Activated naive CD8-positive, alpha-beta T cell (primary cell): ENCODE measurements around the gene TSPO2.
"Not testable (repeated sequence)": the region's sequence is repeated elsewhere in the genome, so short reads cannot be mapped to it uniquely, and the experiment has no call there.

ENCODE experiments used
- H3K27ac Mint-ChIP-seq: one replicate; pipeline ENCODE4 v1.8.0; 2021; ENCODE audit warnings: mixed read lengths
- H3K27me3 Mint-ChIP-seq: one replicate; pipeline ENCODE4 v1.8.0; 2021; ENCODE audit warnings: mixed read lengths
- H3K36me3 Mint-ChIP-seq: one replicate; pipeline ENCODE4 v1.8.0; 2021; ENCODE audit warnings: mixed read lengths
- H3K4me1 Mint-ChIP-seq: one replicate; pipeline ENCODE4 v1.8.0; 2021; ENCODE audit warnings: low read depth, mixed read lengths
- H3K4me3 Mint-ChIP-seq: one replicate; pipeline ENCODE4 v1.8.0; 2021; ENCODE audit warnings: mild to moderate bottlenecking, mixed read lengths
- H3K9me3 Mint-ChIP-seq: one replicate; pipeline ENCODE4 v1.8.0; 2021; ENCODE audit warnings: low read depth, mixed read lengths

TSPO2 gene

GRCh38 chr6:41042226-41043055 lies at the start of gene TSPO2:
Gene TSPO2, plus strand, starts transcription at chr6:41042467. Its CDS starts 519 bp downstream, at chr6:41042986.
- Mint-ChIP-seq H3K27me3 (no peaks in the 10 kb centered on the region), H3K9me3 (no peaks in the 10 kb centered on the region), H3K36me3 (peaks cover 2% of the 10 kb centered on the region), H3K27ac (no peak within 1 kb of the TSS), H3K4me1 (no peaks in the 10 kb centered on the region), H3K4me3 (no peak within 1 kb of the TSS)

- Mint-ChIP-seq H3K36me3 (no peaks in the 10 kb centered on the region), H3K9me3 (no peaks in the 10 kb centered on the region), H3K27me3 (peaks cover 10% of the 10 kb centered on the region), H3K4me1 (no peaks in the 10 kb centered on the region), H3K4me3 (no peak overlapping the region), H3K27ac (no peak overlapping the region)
Observed at GRCh38 chr6:40992746-40993145, 49.5 kb upstream of the TSPO2 start.

GRCh38 chr6:40996591-40997233 lies 45.6 kb upstream of the TSPO2 start:
- no peak overlapping the region for H3K27ac Mint-ChIP-seq
- no peak overlapping the region for H3K4me3 Mint-ChIP-seq
- no peaks in the 10 kb centered on the region for H3K36me3 Mint-ChIP-seq
- peaks cover 7% of the 10 kb centered on the region for H3K27me3 Mint-ChIP-seq
- no peaks in the 10 kb centered on the region for H3K4me1 Mint-ChIP-seq
- H3K9me3 Mint-ChIP-seq: no peaks in the 10 kb centered on the region

- Mint-ChIP-seq H3K9me3 (no peaks in the 10 kb centered on the region), H3K4me1 (no peaks in the 10 kb centered on the region), H3K27ac (no peak overlapping the region), H3K4me3 (no peak overlapping the region), H3K27me3 (peaks cover 10% of the 10 kb centered on the region), H3K36me3 (no peaks in the 10 kb centered on the region)
Observed at GRCh38 chr6:40997234-40997957, 44.9 kb upstream of the TSPO2 start.

- Mint-ChIP-seq H3K27me3 (peaks cover 12% of the 10 kb centered on the region), H3K27ac (no peak overlapping the region), H3K9me3 (no peaks in the 10 kb centered on the region), H3K4me3 (no peak overlapping the region), H3K36me3 (no peaks in the 10 kb centered on the region), H3K4me1 (no peaks in the 10 kb centered on the region)
Observed at GRCh38 chr6:40998661-40999060, 43.6 kb upstream of the TSPO2 start.

- H3K27ac Mint-ChIP-seq: no peak overlapping the region
- peaks cover 12% of the 10 kb centered on the region for H3K27me3 Mint-ChIP-seq
- H3K36me3 Mint-ChIP-seq: no peaks in the 10 kb centered on the region
- no peak overlapping the region for H3K4me3 Mint-ChIP-seq
- H3K4me1 Mint-ChIP-seq: no peaks in the 10 kb centered on the region
- H3K9me3 Mint-ChIP-seq: no peaks in the 10 kb centered on the region
Observed at GRCh38 chr6:40999569-40999968, 42.7 kb upstream of the TSPO2 start.

GRCh38 chr6:41000248-41000647 lies 42.0 kb upstream of the TSPO2 start:
- Mint-ChIP-seq H3K4me1 (no peaks in the 10 kb centered on the region), H3K36me3 (no peaks in the 10 kb centered on the region), H3K27ac (no peak overlapping the region), H3K9me3 (no peaks in the 10 kb centered on the region), H3K27me3 (peaks cover 16% of the 10 kb centered on the region), H3K4me3 (no peak overlapping the region)

GRCh38 chr6:41002168-41002567 lies 40.1 kb upstream of the TSPO2 start:
- Mint-ChIP-seq H3K9me3 (no peaks in the 10 kb centered on the region), H3K36me3 (no peaks in the 10 kb centered on the region), H3K27ac (no peak overlapping the region), H3K4me1 (no peaks in the 10 kb centered on the region), H3K4me3 (no peak overlapping the region), H3K27me3 (peaks cover 12% of the 10 kb centered on the region)

GRCh38 chr6:41006217-41006616 lies 36.0 kb upstream of the TSPO2 start:
- not testable (repeated sequence) for H3K36me3 Mint-ChIP-seq, H3K4me1 Mint-ChIP-seq, H3K27ac Mint-ChIP-seq, H3K9me3 Mint-ChIP-seq, H3K4me3 Mint-ChIP-seq
- peaks cover 12% of the 10 kb centered on the region for H3K27me3 Mint-ChIP-seq

- not testable (repeated sequence) for H3K27ac Mint-ChIP-seq, H3K9me3 Mint-ChIP-seq, H3K4me1 Mint-ChIP-seq, H3K4me3 Mint-ChIP-seq, H3K36me3 Mint-ChIP-seq
- peaks cover 11% of the 10 kb centered on the region for H3K27me3 Mint-ChIP-seq
Observed at GRCh38 chr6:41006980-41007379, 35.3 kb upstream of the TSPO2 start.

GRCh38 chr6:41008011-41008410 lies 34.3 kb upstream of the TSPO2 start:
- Mint-ChIP-seq H3K9me3 (no peaks in the 10 kb centered on the region), H3K27me3 (peaks cover 9% of the 10 kb centered on the region), H3K36me3 (no peaks in the 10 kb centered on the region)

GRCh38 chr6:41009669-41010068 lies 32.6 kb upstream of the TSPO2 start:
- peaks cover 2% of the 10 kb centered on the region for H3K27me3 Mint-ChIP-seq
- no peak overlapping the region for H3K4me3 Mint-ChIP-seq
- no peak overlapping the region for H3K27ac Mint-ChIP-seq
- H3K36me3 Mint-ChIP-seq: no peaks in the 10 kb centered on the region
- H3K4me1 Mint-ChIP-seq: no peaks in the 10 kb centered on the region
- H3K9me3 Mint-ChIP-seq: no peaks in the 10 kb centered on the region

More at GRCh38 chr6:41008011-41008410, 34.3 kb upstream of the TSPO2 start:
- Mint-ChIP-seq H3K4me3 (no peak overlapping the region), H3K27ac (no peak overlapping the region), H3K4me1 (no peaks in the 10 kb centered on the region)

GRCh38 chr6:41011673-41012072 lies 30.6 kb upstream of the TSPO2 start:
- Mint-ChIP-seq H3K4me1 (no peaks in the 10 kb centered on the region), H3K36me3 (peaks cover 2% of the 10 kb centered on the region), H3K27me3 (no peaks in the 10 kb centered on the region), H3K27ac (no peak overlapping the region), H3K9me3 (no peaks in the 10 kb centered on the region), H3K4me3 (no peak overlapping the region)

- Mint-ChIP-seq H3K4me1 (no peaks in the 10 kb centered on the region), H3K9me3 (no peaks in the 10 kb centered on the region), H3K27me3 (no peaks in the 10 kb centered on the region), H3K27ac (no peak overlapping the region), H3K4me3 (no peak overlapping the region), H3K36me3 (peaks cover 2% of the 10 kb centered on the region)
Observed at GRCh38 chr6:41013466-41014153, 28.7 kb upstream of the TSPO2 start.

- Mint-ChIP-seq H3K4me1 (no peaks in the 10 kb centered on the region), H3K9me3 (no peaks in the 10 kb centered on the region), H3K27me3 (no peaks in the 10 kb centered on the region), H3K4me3 (no peak overlapping the region), H3K36me3 (peaks cover 2% of the 10 kb centered on the region), H3K27ac (no peak overlapping the region)
Observed at GRCh38 chr6:41014780-41015179, 27.5 kb upstream of the TSPO2 start.
